WI38 (cell line): Measurements from ENCODE around the gene MOK.

Experiments
- H3K4me3 ChIP-seq: 2 replicates; pipeline ENCODE4 v1.5.1; 2011; ENCODE audit warnings: low read depth, mild to moderate bottlenecking, control low read depth, low read length
- CTCF ChIP-seq: IDR thresholded peaks from 2 replicates; pipeline ENCODE4 v1.5.1; 2012; ENCODE audit warnings: low read depth, mild to moderate bottlenecking, control low read depth, low read length

The MOK gene

GRCh38 chr14:102194856-102195255, 110.1 kb downstream of the MOK start:
- no peak for TF ChIP-seq CTCF
- no peak overlapping the region for H3K4me3 ChIP-seq

- TF ChIP-seq CTCF: no peak
- H3K4me3 ChIP-seq: no peak overlapping the region
Measured at GRCh38 chr14:102192840-102193502, 112.0 kb downstream of the MOK start.

- no peak for TF ChIP-seq CTCF
- no peak overlapping the region for H3K4me3 ChIP-seq
Measured at GRCh38 chr14:102189874-102190273, 115.1 kb downstream of the MOK start.

GRCh38 chr14:102188187-102188586, 116.8 kb downstream of the MOK start:
- TF ChIP-seq CTCF: no peak

GRCh38 chr14:102187568-102188001, 117.4 kb downstream of the MOK start:
- H3K4me3 ChIP-seq: no peak overlapping the region
- no peak for TF ChIP-seq CTCF

More at GRCh38 chr14:102188187-102188586, 116.8 kb downstream of the MOK start:
- H3K4me3 ChIP-seq: no peak overlapping the region

DNA sequence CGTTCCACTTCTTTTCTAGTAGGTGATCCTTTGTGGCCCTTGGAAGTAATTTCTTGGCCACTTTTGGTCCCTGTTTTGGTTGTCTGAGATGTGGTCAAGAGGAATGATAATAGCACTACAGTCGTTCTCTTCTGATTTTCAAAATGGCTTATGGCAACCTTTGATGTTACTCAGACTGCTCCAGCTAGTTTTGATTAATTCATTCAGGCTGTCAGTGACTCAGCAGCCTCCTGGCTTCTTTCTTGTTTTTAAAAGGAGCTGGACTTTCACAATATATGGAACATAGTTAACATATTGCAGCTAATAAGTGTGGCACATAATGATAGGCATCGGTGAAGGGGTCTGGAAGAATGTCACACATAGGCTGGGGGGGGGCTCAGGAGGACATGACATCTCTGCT, 117.9 kb downstream of the MOK start:
- TF ChIP-seq CTCF: no peak
- H3K4me3 ChIP-seq: no peak overlapping the region

DNA sequence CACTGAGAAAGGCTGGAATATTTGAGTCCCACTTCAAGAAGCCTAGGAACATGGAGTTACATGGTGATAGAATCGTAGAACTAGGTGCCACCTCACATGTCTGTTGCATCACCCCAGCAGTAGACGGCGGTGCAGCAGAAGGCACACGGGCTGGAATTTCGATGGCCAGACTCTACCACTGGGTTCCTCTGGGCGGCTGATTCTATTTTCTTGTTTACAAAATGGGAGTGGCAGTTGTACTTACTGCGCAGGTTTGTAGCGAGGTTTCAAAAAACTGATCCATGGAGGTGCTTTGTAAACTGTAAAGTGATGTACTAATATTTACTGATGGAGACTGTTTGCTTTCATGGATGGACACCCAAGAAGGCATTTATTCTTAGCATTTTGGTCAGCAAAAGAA, 119.6 kb downstream of the MOK start:
- TF ChIP-seq CTCF: no peak
- no peak overlapping the region for H3K4me3 ChIP-seq
